IMR-90 (cell line): ENCODE data around the gene ATP9B. TPM values are rescaled to one million over a fixed set of nuclear protein-coding genes. Genes with fewer than 3 reads are reported as not detected.
"Not testable (repeated sequence)": the region's sequence is repeated elsewhere in the genome, so short reads cannot be mapped to it uniquely, and the experiment has no call there.

ENCODE experiments used
- ATAC-seq: fragments of 200-7000 bp; cut with Tn5 transposase; 2 replicates; pipeline ENCODE4 v1.9.1; 2020; ENCODE audit warnings: low read depth, mild to moderate bottlenecking, moderate library complexity
- BruUV-seq: library from RNA; stranded (reverse); fragments of 400-500 nt; replicated peaks from 2 replicates; lab custom pipeline; 2021; lab: Mats Ljungman, UMichigan
- CTCF ChIA-PET: fragments of 300-600 bp; formaldehyde crosslinking; extraction: SDS; loops from one replicate; lab custom pipeline; 2021; ENCODE audit warnings: antibody characterized with exemption; lab: Yijun Ruan, JAX
- POLR2A ChIA-PET: fragments of 300-600 bp; sonication (Branson Sonifier 250); formaldehyde crosslinking; loops from one replicate; lab custom pipeline; 2022; ENCODE audit warnings: antibody characterized with exemption; ENCODE audit not compliant: unreplicated experiment; lab: Charles Lee
- DNase-seq: peaks from one replicate; pipeline ENCODE4 v3.0.0; 2013
- H2AFZ ChIP-seq: replicated peaks from 2 replicates; pipeline ENCODE3; 2013; ENCODE audit warnings: low read length, mild to moderate bottlenecking; ENCODE audit not compliant: poor library complexity
- H2AK5ac ChIP-seq: 2 replicates; pipeline ENCODE4 v1.6.1; 2013; ENCODE audit warnings: low read depth, low read length, inconsistent platforms
- H2AK9ac ChIP-seq: replicated peaks from 2 replicates; pipeline ENCODE3; 2013; ENCODE audit warnings: mild to moderate bottlenecking, low read depth, low read length, moderate library complexity; ENCODE audit not compliant: poor library complexity
- H2BK120ac ChIP-seq: 2 replicates; pipeline ENCODE4 v1.6.1; 2013; ENCODE audit warnings: low read depth, low read length, inconsistent platforms
- H2BK15ac ChIP-seq: 3 replicates; pipeline ENCODE4 v1.6.1; 2013; ENCODE audit warnings: low read depth, low read length, inconsistent platforms
- H2BK20ac ChIP-seq: 2 replicates; pipeline ENCODE4 v1.6.1; 2013; ENCODE audit warnings: low read depth, mild to moderate bottlenecking, inconsistent platforms, low read length, moderate library complexity
- H2BK5ac ChIP-seq: 2 replicates; pipeline ENCODE4 v1.6.1; 2013; ENCODE audit warnings: mild to moderate bottlenecking, low read depth, low read length, inconsistent platforms; ENCODE audit not compliant: poor library complexity, severe bottlenecking
- H3K14ac ChIP-seq: replicated peaks from 2 replicates; pipeline ENCODE4 v1.6.1; 2013; ENCODE audit warnings: low read depth, low read length, inconsistent platforms
- H3K18ac ChIP-seq: 2 replicates; pipeline ENCODE4 v1.6.1; 2013; ENCODE audit warnings: low read depth, low read length, control low read depth
- H3K23ac ChIP-seq: 2 replicates; pipeline ENCODE4 v1.6.1; 2013; ENCODE audit warnings: low read depth, low read length, inconsistent platforms
- H3K27ac ChIP-seq: 2 replicates; pipeline ENCODE4 v1.5.1; 2013; ENCODE audit warnings: mild to moderate bottlenecking, control low read depth, low read length; ENCODE audit not compliant: insufficient read depth
- H3K27me3 ChIP-seq: 2 replicates; pipeline ENCODE4 v1.6.1; 2013; ENCODE audit warnings: low read length; ENCODE audit not compliant: control insufficient read depth, insufficient read depth
- H3K36me3 ChIP-seq: 2 replicates; pipeline ENCODE4 v1.6.1; 2013; ENCODE audit warnings: low read length, mixed read lengths; ENCODE audit not compliant: control insufficient read depth, insufficient read depth
- H3K4ac ChIP-seq: 2 replicates; pipeline ENCODE4 v1.6.1; 2013; ENCODE audit warnings: low read depth, low read length, inconsistent platforms
- H3K4me1 ChIP-seq: 2 replicates; pipeline ENCODE4 v1.6.1; 2013; ENCODE audit warnings: low read length, mixed read lengths; ENCODE audit not compliant: control insufficient read depth, insufficient read depth
- H3K4me2 ChIP-seq: 2 replicates; pipeline ENCODE4 v1.6.1; 2013; ENCODE audit warnings: low read depth, mild to moderate bottlenecking, control low read depth, low read length, moderate library complexity
- H3K4me3 ChIP-seq: 2 replicates; pipeline ENCODE4 v1.5.1; 2013; ENCODE audit warnings: low read depth, mild to moderate bottlenecking, control low read depth, low read length, moderate library complexity; ENCODE audit not compliant: insufficient read depth
- H3K56ac ChIP-seq: 2 replicates; pipeline ENCODE4 v1.6.1; 2013; ENCODE audit warnings: low read length, inconsistent platforms; ENCODE audit not compliant: insufficient read depth; ENCODE audit errors: extremely low read depth
- H3K79me1 ChIP-seq, 2 experiments: 2 replicates each; pipeline ENCODE4 v1.6.1; 2013; ENCODE audit warnings: low read length in 2 of 2, inconsistent platforms in 1 of 2, low read depth in 1 of 2
- H3K9ac ChIP-seq: 2 replicates; pipeline ENCODE4 v1.6.1; 2013; ENCODE audit warnings: low read depth, low read length, control low read depth
- H3K9me1 ChIP-seq: 2 replicates; pipeline ENCODE4 v1.6.1; 2013; ENCODE audit warnings: low read length, inconsistent platforms; ENCODE audit not compliant: insufficient read depth
- H3K9me3 ChIP-seq: 2 replicates; pipeline ENCODE4 v1.6.1; 2013; ENCODE audit warnings: low read length; ENCODE audit not compliant: control insufficient read depth, insufficient read depth
- H4K20me1 ChIP-seq: 2 replicates; pipeline ENCODE4 v1.6.1; 2013; ENCODE audit warnings: low read length, inconsistent platforms; ENCODE audit not compliant: insufficient read depth
- H4K5ac ChIP-seq: 2 replicates; pipeline ENCODE4 v1.6.1; 2013; ENCODE audit warnings: mild to moderate bottlenecking, low read depth, low read length, control low read depth
- H4K8ac ChIP-seq, 2 experiments: 2 replicates each; pipeline ENCODE4 v1.6.1; 2013; ENCODE audit warnings: low read depth in 2 of 2, low read length in 2 of 2, control low read depth in 1 of 2, inconsistent platforms in 1 of 2
- H4K91ac ChIP-seq: 2 replicates; pipeline ENCODE4 v1.6.1; 2013; ENCODE audit warnings: low read depth, low read length, inconsistent platforms; ENCODE audit not compliant: insufficient read depth
- MAZ ChIP-seq: IDR thresholded peaks from 2 replicates; pipeline ENCODE4 v1.6.1; 2012; ENCODE audit warnings: low read depth, mild to moderate bottlenecking, low read length, improper control_type of control experiment, moderate library complexity, borderline replicate concordance
- USF2 ChIP-seq: fragments of 150-350 bp; IDR thresholded peaks from 2 replicates; pipeline ENCODE4 v1.6.1; 2017; ENCODE audit warnings: mild to moderate bottlenecking, antibody characterized with exemption, low read length, low read depth
- WGBS, 2 experiments: methylation state at CpG; one replicate each; pipeline versions ENCODE4 v1.1.5 to v1.1.7; 2013; ENCODE audit warnings: missing lambda C conversion rate in 2 of 2; ENCODE audit not compliant: insufficient read length in 1 of 2; ENCODE audit errors: extremely low coverage in 2 of 2; 5-methylcytosine and 5-hydroxymethylcytosine counted together
- dilution Hi-C: fragments of 300-500 bp; cut with HindIII; formaldehyde crosslinking; loops from one replicate; pipeline ENCODE4 v1.14.3; 2018; ENCODE audit warnings: low sequenced_read_pairs; ENCODE audit not compliant: unreplicated experiment
- in situ Hi-C: fragments of 300-500 bp; cut with MboI; formaldehyde crosslinking; loops from 3 replicates; pipeline ENCODE4 v1.14.3; 2019; ENCODE audit warnings: low sequenced_read_pairs, inconsistent platforms, mixed read lengths
- intact Hi-C: fragments of 100-400 bp; cut with micrococcal nuclease; formaldehyde crosslinking; loops from 2 replicates; pipeline ENCODE4 v1.10.0; 2022
- polyA plus RNA-seq, 3 experiments: library from polyadenylated mRNA; depleted of rRNA; stranded (reverse); fragments of >200 nt; gene quantifications; 2 replicates each; pipeline ENCODE4 v1.2.3, GENCODE V29; 2012; ENCODE audit warnings: low replicate concordance in 1 of 3
- total RNA-seq: library from RNA; depleted of rRNA; stranded (reverse); fragments of >200 nt; gene quantifications from 2 replicates; pipeline ENCODE4 v1.2.3, GENCODE V29; 2012

ATP9B gene
- total and polyA plus RNA-seq, 2 of the 4 experiments (the other 2 are of a cell fraction): 11.0 to 11.5 TPM

GRCh38 chr18:79071503-79072210 is 2.5 kb downstream of the ATP9B start:
- TF ChIP-seq MAZ (no peak), USF2 (no peak)
- H2BK5ac ChIP-seq: no peak overlapping the region
- CTCF ChIA-PET: interaction anchor here (0.6 kb wide), 1 partner anchor 22 kb away, joined by 3 read pairs; no protein-coding TSS in a partner anchor
- H2BK15ac ChIP-seq: no peak overlapping the region
- H3K14ac ChIP-seq: no peak overlapping the region
- no peak overlapping the region for H2AK5ac ChIP-seq
- H4K91ac ChIP-seq: no peak overlapping the region
- POLR2A ChIA-PET: no interaction called here
- H3K9ac ChIP-seq: no peak overlapping the region
- no peak overlapping the region for H4K8ac ChIP-seq
- H4K5ac ChIP-seq: no peak overlapping the region
- H2BK120ac ChIP-seq: no peak overlapping the region
- no peak overlapping the region for H2AFZ ChIP-seq
- no peak overlapping the region for H3K56ac ChIP-seq
- H3K18ac ChIP-seq: no peak overlapping the region
- no peak overlapping the region for H3K4me2 ChIP-seq
- DNase-seq (no peak), ATAC-seq (no peak)
- no peak overlapping the region for H3K4ac ChIP-seq
- intact Hi-C loops (no loop called here), dilution Hi-C loops (no loop called here), in situ Hi-C loops (no loop called here)
- no peak overlapping the region for H3K4me3 ChIP-seq
- H3K9me1 ChIP-seq: 0 out of 2 replicates have a peak, but pooled peaks cover 5% of the 10 kb centered on the region
- no peak overlapping the region; the same call in 1 of the 2 replicates for H3K23ac ChIP-seq
- no peaks in the 10 kb centered on the region; the same call in 1 of the 2 replicates for H3K4me1 ChIP-seq
- H4K20me1 ChIP-seq: peaks cover 10% of the 10 kb centered on the region
- BruUV-seq: no TSS peak
- no peak overlapping the region for H2BK20ac ChIP-seq
- no CpG with 5 or more reads among the region's 3 CpGs for WGBS, 2 experiments
- no peak overlapping the region for H2AK9ac ChIP-seq
- peaks cover 13 to 23% of the 10 kb centered on the region in 2 experiments for H3K79me1 ChIP-seq
- H3K9me3 ChIP-seq: peaks cover 2% of the 10 kb centered on the region; the same call in 1 of the 2 replicates
- no peaks in the 10 kb centered on the region for H3K27me3 ChIP-seq
- no peaks in the 10 kb centered on the region for H3K36me3 ChIP-seq
- H3K27ac ChIP-seq: no peak overlapping the region

GRCh38 chr18:79072655-79073054 is 3.5 kb downstream of the ATP9B start:
- H2BK5ac ChIP-seq, H4K8ac ChIP-seq, H2BK120ac ChIP-seq, H3K36me3 ChIP-seq, intact Hi-C loops, H2AK9ac ChIP-seq, H3K4ac ChIP-seq, ATAC-seq, H3K9me1 ChIP-seq, H2AK5ac ChIP-seq, H3K56ac ChIP-seq, H2BK15ac ChIP-seq, H3K9ac ChIP-seq, dilution Hi-C loops, H4K5ac ChIP-seq, H3K4me2 ChIP-seq, H3K14ac ChIP-seq, in situ Hi-C loops, POLR2A ChIA-PET, CTCF ChIA-PET, H2AFZ ChIP-seq, H2BK20ac ChIP-seq, H4K91ac ChIP-seq, DNase-seq, H4K20me1 ChIP-seq, H3K18ac ChIP-seq, BruUV-seq, H3K4me1 ChIP-seq, H3K4me3 ChIP-seq, H3K9me3 ChIP-seq, H3K27me3 ChIP-seq, H3K27ac ChIP-seq, H3K23ac ChIP-seq: not testable (repeated sequence)
- peaks cover 17 to 27% of the 10 kb centered on the region in 2 experiments for H3K79me1 ChIP-seq
- no CpG with 5 or more reads among the region's 27 CpGs for WGBS, 2 experiments
